ENCODE data around the gene ZNF217.
"Not testable (repeated sequence)": the region's sequence is repeated elsewhere in the genome, so short reads cannot be mapped to it uniquely, and the experiment has no call there.

ZNF217 gene

GRCh38 chr20:53530440-53530839, 63.2 kb downstream of the ZNF217 start:
- no peak for DNase-seq (ENCODE audit: low spot score)

DNA sequence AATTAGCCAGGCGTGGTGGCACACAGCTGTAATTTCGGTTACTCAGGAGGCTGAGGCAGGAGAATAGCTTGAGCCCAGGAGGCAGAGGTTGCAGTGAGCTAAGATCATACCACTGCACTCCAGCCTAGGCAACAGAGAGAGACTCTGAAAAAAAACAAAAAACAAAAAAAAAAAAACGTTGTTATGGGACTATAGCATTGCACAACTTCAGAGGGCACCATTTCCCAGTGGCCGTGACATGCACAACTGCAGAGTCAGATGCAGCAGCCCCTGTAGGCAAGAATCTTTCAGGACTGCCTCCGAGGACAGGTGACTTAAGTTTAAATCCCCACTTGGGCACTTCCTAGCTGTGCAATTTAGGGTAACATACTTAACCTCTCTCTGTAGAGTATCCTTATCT, 64.0 kb downstream of the ZNF217 start:
- no peak for DNase-seq (ENCODE audit: low spot score)

GRCh38 chr20:53527196-53527595, 66.4 kb downstream of the ZNF217 start:
- no peak for DNase-seq (ENCODE audit: low spot score)

GRCh38 chr20:53524589-53525312, 68.9 kb downstream of the ZNF217 start:
- no peak for DNase-seq (ENCODE audit: low spot score)

- not testable (repeated sequence) for DNase-seq (ENCODE audit: low spot score)
These were observed 70.0 kb downstream of the ZNF217 start for GRCh38 chr20:53523615-53524014.

DNA sequence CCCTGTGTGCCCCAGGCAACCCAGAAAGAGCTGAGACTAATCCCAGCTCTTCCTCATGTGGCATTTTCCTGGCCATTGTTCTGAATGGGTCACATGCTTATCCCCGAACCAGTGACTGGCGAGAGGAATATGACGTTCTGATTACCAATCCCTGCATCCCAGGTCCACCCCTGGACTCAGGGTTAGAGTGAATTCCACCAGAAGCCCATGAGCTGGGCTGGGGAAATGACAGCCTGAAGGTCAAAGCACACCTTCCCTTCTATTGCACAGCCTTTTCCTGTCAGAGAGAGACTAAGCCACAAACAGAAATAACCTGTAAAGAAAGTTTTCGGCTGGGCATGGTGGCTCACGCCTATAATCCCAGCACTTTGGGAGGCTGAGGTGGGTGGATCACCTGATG, 70.9 kb downstream of the ZNF217 start:
- no peak for DNase-seq (ENCODE audit: low spot score)

- DNase-seq (ENCODE audit: low spot score) = no peak
These were observed 71.6 kb downstream of the ZNF217 start for GRCh38 chr20:53522026-53522425.

DNA sequence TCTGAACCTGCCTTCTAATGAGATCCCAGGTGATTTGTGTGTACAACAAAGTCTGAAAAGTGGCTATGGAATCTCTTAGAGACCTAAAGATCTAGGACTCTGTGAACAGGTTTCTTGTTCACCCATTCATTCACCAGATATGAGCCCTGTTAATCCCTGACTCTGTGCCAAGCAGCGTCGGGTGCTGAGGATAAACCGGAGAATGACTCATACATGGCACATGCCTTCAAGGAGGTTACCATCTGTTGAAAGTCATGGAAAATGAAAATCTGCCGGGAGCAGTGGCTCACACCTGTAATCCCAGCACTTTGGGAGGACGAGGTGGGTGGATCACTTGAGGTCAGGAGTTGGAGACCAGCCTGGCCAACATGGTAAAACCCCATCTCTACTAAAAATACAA, 72.2 kb downstream of the ZNF217 start:
- DNase-seq (ENCODE audit: low spot score) = not testable (repeated sequence)

DNA sequence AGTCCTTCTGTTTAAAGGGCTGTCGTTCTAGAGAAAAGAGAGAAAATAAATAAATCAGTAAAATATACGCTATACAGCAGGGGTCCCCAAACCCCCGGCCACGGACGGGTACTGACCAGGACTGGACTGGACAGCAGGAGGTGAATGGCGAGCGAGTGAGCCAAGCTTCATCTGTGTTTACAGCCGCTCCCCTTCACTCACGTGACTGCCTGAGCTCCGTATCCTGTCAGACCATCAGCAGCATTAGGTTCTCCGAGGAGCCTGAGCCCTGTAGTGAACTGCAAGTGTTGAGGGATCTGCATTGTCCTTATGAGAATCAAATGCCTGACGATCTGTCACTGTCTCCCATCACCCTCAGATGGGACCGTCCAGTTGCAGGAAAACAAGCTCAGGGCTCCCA, 76.5 kb downstream of the ZNF217 start:
- no peak for DNase-seq (ENCODE audit: low spot score)

Measured in D341Med (cell line).